B cell (primary cell): Measurements from ENCODE around the gene IFIT1B. TPM values are rescaled to one million over a fixed set of nuclear protein-coding genes. Genes with fewer than 3 reads are reported as not detected.

Source experiments
- ATAC-seq: fragments of 200-7000 bp; cut with Tn5 transposase; one replicate; pipeline ENCODE4 v1.10.0; 2021; ENCODE audit warnings: low read depth, mild to moderate bottlenecking, moderate number of reproducible peaks, moderate library complexity
- CTCF ChIA-PET: fragments of 350-600 bp; sonication (Branson Sonifier 250); formaldehyde crosslinking; loops from one replicate; lab custom pipeline; 2021; ENCODE audit warnings: antibody characterized with exemption, inconsistent platforms; lab: Charles Lee
- POLR2A ChIA-PET: fragments of 350-600 bp; sonication (Branson Sonifier 250); formaldehyde crosslinking; loops from one replicate; lab custom pipeline; 2021; ENCODE audit warnings: antibody characterized with exemption; lab: Charles Lee
- DNase-seq: peaks from one replicate; pipeline ENCODE4 v3.0.0; 2013
- H2AFZ ChIP-seq: 2 replicates; pipeline ENCODE4 v1.6.1; 2012; ENCODE audit warnings: mild to moderate bottlenecking, low read depth, low read length; ENCODE audit not compliant: insufficient read depth, poor library complexity, severe bottlenecking
- H3K27ac ChIP-seq, 2 donors: 1 replicate in 1 of 2; 2 replicates in 1 of 2; pipeline ENCODE4 v1.5.1; 2012 to 2013; ENCODE audit warnings: low read length in 2 of 2, mild to moderate bottlenecking in 2 of 2, moderate library complexity in 1 of 2
- H3K27me3 ChIP-seq, 4 experiments: fragments of 200-600 bp in 1 of 4; sonication (generic) in 1 of 4; replicated peaks in 1 of 4; 1 replicate in 2 of 4; 2 replicates in 2 of 4; pipeline versions ENCODE4 v1.6.1 to v1.7.0; 2013 to 2016; ENCODE audit warnings: low read length in 3 of 4, mild to moderate bottlenecking in 2 of 4, mixed read lengths in 1 of 4, moderate library complexity in 1 of 4; ENCODE audit not compliant: insufficient read depth in 4 of 4, control insufficient read depth in 3 of 4; ENCODE audit errors: control extremely low read depth in 1 of 4
- H3K36me3 ChIP-seq, 2 experiments: replicated peaks in 1 of 2; 1 replicate in 1 of 2; 2 replicates in 1 of 2; pipeline versions ENCODE4 v1.6.1 to v1.7.1; 2013; ENCODE audit warnings: low read length in 1 of 2; ENCODE audit not compliant: insufficient read depth in 2 of 2, control insufficient read depth in 1 of 2; ENCODE audit errors: control extremely low read depth in 1 of 2, extremely low read depth in 1 of 2
- H3K4me1 ChIP-seq, 2 donors: fragments of 200-600 bp in 1 of 2; sonication (generic) in 1 of 2; 1 replicate in 1 of 2; 2 replicates in 1 of 2; pipeline versions ENCODE4 v1.5.1 to v1.6.1; 2013 to 2017; ENCODE audit warnings: low read length in 2 of 2; ENCODE audit not compliant: control insufficient read depth in 2 of 2, insufficient read depth in 2 of 2
- H3K4me2 ChIP-seq: replicated peaks from 2 replicates; pipeline ENCODE3; 2012; ENCODE audit warnings: mild to moderate bottlenecking, low read depth, low read length; ENCODE audit not compliant: poor library complexity, severe bottlenecking
- H3K4me3 ChIP-seq, 5 experiments: fragments of 200-600 bp in 1 of 5; sonication (generic) in 1 of 5; 1 replicate in 3 of 5; 2 replicates in 2 of 5; pipeline versions ENCODE4 v1.5.1 to v1.7.0; 2011 to 2016; ENCODE audit warnings: low read length in 4 of 5, mild to moderate bottlenecking in 4 of 5, low read depth in 2 of 5, control low read depth in 1 of 5, moderate library complexity in 1 of 5; ENCODE audit not compliant: insufficient read depth in 1 of 5; ENCODE audit errors: control extremely low read depth in 1 of 5, extremely low read depth in 1 of 5
- H3K79me2 ChIP-seq: fragments of 200-600 bp; sonication (generic); one replicate; pipeline ENCODE4 v1.6.0; 2016; ENCODE audit warnings: low read length; ENCODE audit not compliant: control insufficient read depth, insufficient read depth
- H3K9ac ChIP-seq: fragments of 200-600 bp; sonication (generic); 2 replicates; pipeline ENCODE4 v1.6.1; 2017; ENCODE audit warnings: mild to moderate bottlenecking, low read length, moderate library complexity
- H3K9me3 ChIP-seq, 3 donors: one replicate each; pipeline versions ENCODE4 v1.6.1 to v1.7.1; 2013; ENCODE audit warnings: low read length in 2 of 3; ENCODE audit not compliant: control insufficient read depth in 2 of 3, insufficient read depth in 1 of 3; ENCODE audit errors: control extremely low read depth in 1 of 3
- H4K20me1 ChIP-seq: 2 replicates; pipeline ENCODE4 v1.6.0; 2012; ENCODE audit warnings: mild to moderate bottlenecking, low read length; ENCODE audit not compliant: insufficient read depth, control insufficient read depth, poor library complexity, severe bottlenecking
- H3K27ac Mint-ChIP-seq: one replicate; pipeline ENCODE4 v1.8.0; 2021; ENCODE audit warnings: mixed read lengths
- H3K27me3 Mint-ChIP-seq: one replicate; pipeline ENCODE4 v1.8.0; 2021; ENCODE audit warnings: mixed read lengths
- H3K4me1 Mint-ChIP-seq: one replicate; pipeline ENCODE4 v1.8.0; 2021; ENCODE audit warnings: mixed read lengths
- H3K4me3 Mint-ChIP-seq: one replicate; pipeline ENCODE4 v1.8.0; 2021; ENCODE audit warnings: mixed read lengths
- H3K9me3 Mint-ChIP-seq: one replicate; pipeline ENCODE4 v1.8.0; 2022; ENCODE audit warnings: mixed read lengths; ENCODE audit not compliant: insufficient read depth
- CTCF ChIP-seq: fragments of 200-600 bp; IDR thresholded peaks from one replicate; pipeline ENCODE4 v1.8.0; 2022; ENCODE audit warnings: antibody characterized with exemption, mild to moderate bottlenecking
- EZH2 ChIP-seq: IDR thresholded peaks from 2 replicates; pipeline ENCODE4 v1.6.1; 2012; ENCODE audit warnings: borderline replicate concordance, low read depth, mild to moderate bottlenecking, moderate library complexity, low read length; ENCODE audit not compliant: insufficient read depth, poor library complexity, severe bottlenecking
- WGBS: methylation state at CpG from one replicate; pipeline ENCODE4 v1.1.5; 2013; ENCODE audit warnings: missing lambda C conversion rate; ENCODE audit not compliant: insufficient coverage; 5-methylcytosine and 5-hydroxymethylcytosine counted together
- intact Hi-C: fragments of 100-400 bp; cut with micrococcal nuclease; formaldehyde crosslinking; loops from one replicate; pipeline ENCODE4 v1.10.0; 2022
- polyA plus RNA-seq: library from polyadenylated mRNA; depleted of rRNA; stranded (reverse); fragments of >200 nt; gene quantifications from 2 replicates; pipeline ENCODE4 v1.2.3, GENCODE V29; 2012
- total RNA-seq, 2 donors: library from RNA; stranded (reverse); fragments of 120-200 nt in 1 of 2; gene quantifications; 1 replicate in 1 of 2; 2 replicates in 1 of 2; pipeline versions ENCODE4 v1.2.3 to v1.2.4, GENCODE V29; 2013 to 2022

The IFIT1B gene
- total and polyA plus RNA-seq, 2 donors (not counting 1 experiment from before 2014, with no cell fraction given), result not detected

GRCh38 chr10:89395141-89395540 lies 17.3 kb downstream of the IFIT1B start:
- intact Hi-C loops, result no loop called here
- H3K79me2 ChIP-seq, result peaks cover 29% of the 10 kb centered on the region
- H3K4me1 ChIP-seq, result peaks cover 19 to 20% of the 10 kb centered on the region in 2 donors
- H3K27ac ChIP-seq, result no peak overlapping the region
- ChIA-PET POLR2A (no interaction called here), CTCF (no interaction called here)
- WGBS, result 100% methylated on average over 2 of the region's 2 CpGs
- H3K9me3 ChIP-seq, result no peaks in the 10 kb centered on the region
- H3K4me3 ChIP-seq, result no peak overlapping the region
- H3K4me3 Mint-ChIP-seq, result no peak overlapping the region
- no peak overlapping the region for H2AFZ ChIP-seq
- H3K27ac Mint-ChIP-seq, result no peak overlapping the region
- peaks cover 28% of the 10 kb centered on the region for H3K4me1 Mint-ChIP-seq
- no peaks in the 10 kb centered on the region for H3K9me3 Mint-ChIP-seq
- no peaks in the 10 kb centered on the region for H3K36me3 ChIP-seq
- no peak overlapping the region for H3K4me2 ChIP-seq
- no peaks in the 10 kb centered on the region for H4K20me1 ChIP-seq
- no peaks in the 10 kb centered on the region for H3K27me3 ChIP-seq
- TF ChIP-seq EZH2 (no peak), CTCF (no peak)
- ATAC-seq (no peak), DNase-seq (no peak)
- H3K9ac ChIP-seq, result no peak overlapping the region
- H3K27me3 Mint-ChIP-seq, result no peaks in the 10 kb centered on the region

- no peak overlapping the region for H3K9ac ChIP-seq
- Mint-ChIP-seq H3K4me3 (no peak overlapping the region), H3K27me3 (no peaks in the 10 kb centered on the region), H3K4me1 (peaks cover 14% of the 10 kb centered on the region), H3K9me3 (no peaks in the 10 kb centered on the region), H3K27ac (no peak overlapping the region)
- no peaks in the 10 kb centered on the region for H4K20me1 ChIP-seq
- H3K4me2 ChIP-seq, result no peak overlapping the region
- H3K4me1 ChIP-seq, result peaks cover 6 to 9% of the 10 kb centered on the region in 2 donors
- H3K27ac ChIP-seq, result no peak overlapping the region
- no peak for TF ChIP-seq EZH2
- no peak for TF ChIP-seq CTCF
- H3K9me3 ChIP-seq, result no peaks in the 10 kb centered on the region
- ChIA-PET POLR2A (interaction anchor here (1.1 kb wide), 1 partner anchor 16 kb away, joined by 4 read pairs; the partner anchor contains the start of gene IFIT5), CTCF (no interaction called here)
- peaks cover 24% of the 10 kb centered on the region for H3K79me2 ChIP-seq
- DNase-seq, result no peak
- peaks cover 0 to 7% of the 10 kb centered on the region in 2 experiments for H3K36me3 ChIP-seq
- no peak for ATAC-seq
- intact Hi-C loops, result no loop called here
- 92% methylated on average over 4 of the region's 5 CpGs for WGBS
- H2AFZ ChIP-seq, result no peak overlapping the region
- no peaks in the 10 kb centered on the region for H3K27me3 ChIP-seq
- no peak overlapping the region for H3K4me3 ChIP-seq
Observed at GRCh38 chr10:89398003-89398749, 20.3 kb downstream of the IFIT1B start.
